Suprapubic skin (tissue), 4 donors: Measurements from ENCODE around the gene OVAAL. TPM values are rescaled to one million over a fixed set of nuclear protein-coding genes. Genes with fewer than 3 reads are reported as not detected.
"Not testable (repeated sequence)": the region's sequence is repeated elsewhere in the genome, so short reads cannot be mapped to it uniquely, and the experiment has no call there.

Experiments
- DNase-seq, 2 donors: peaks; one replicate each; pipeline ENCODE4 v3.0.0-alpha.2; 2019; ENCODE audit warnings: low spot score in 2 of 2
- H3K27ac ChIP-seq: fragments of 200-600 bp; sonication (generic); one replicate; pipeline ENCODE4 v1.5.1; 2019
- H3K27me3 ChIP-seq: fragments of 200-600 bp; sonication (generic); one replicate; pipeline ENCODE4 v1.5.1; 2019
- H3K36me3 ChIP-seq: fragments of 200-600 bp; sonication (generic); one replicate; pipeline ENCODE4 v1.5.1; 2019
- H3K4me1 ChIP-seq: fragments of 200-600 bp; sonication (generic); one replicate; pipeline ENCODE4 v1.5.1; 2019
- H3K4me3 ChIP-seq: fragments of 200-600 bp; sonication (generic); one replicate; pipeline ENCODE4 v1.5.1; 2019; ENCODE audit warnings: mild to moderate bottlenecking
- H3K9me3 ChIP-seq: fragments of 200-600 bp; sonication (generic); one replicate; pipeline ENCODE4 v1.5.1; 2019
- EP300 ChIP-seq: sonication (generic); formaldehyde crosslinking; IDR thresholded peaks from one replicate; pipeline ENCODE4 v1.6.1; 2017; ENCODE audit warnings: antibody characterized with exemption
- POLR2A ChIP-seq, 2 donors: fragments of 450-650 bp; IDR thresholded peaks; one replicate each; pipeline ENCODE4 v1.6.1; 2017; ENCODE audit warnings: antibody characterized with exemption in 2 of 2, mild to moderate bottlenecking in 2 of 2, moderate library complexity in 2 of 2
- POLR2AphosphoS5 ChIP-seq, 3 donors: sonication (generic); formaldehyde crosslinking; IDR thresholded peaks; one replicate each; pipeline ENCODE4 v1.6.1; 2017; ENCODE audit warnings: antibody characterized with exemption in 3 of 3
- WGBS: methylation state at CpG from one replicate; pipeline ENCODE4 v1.1.5; 2018; 5-methylcytosine and 5-hydroxymethylcytosine counted together
- total RNA-seq, 4 donors: library from RNA; depleted of rRNA; stranded (reverse); fragments of >200 nt; gene quantifications; one replicate each; pipeline ENCODE4 v1.1.0, GENCODE V29; 2016
- TF ChIP-seq, protein P1 (sequence below), 2 donors: fragments of 200-600 bp in 1 of 2; fragments of 450-650 bp in 1 of 2; sonication (generic) in 1 of 2; IDR thresholded peaks; one replicate each; pipeline ENCODE4 v1.5.1; 2016 to 2019; ENCODE audit warnings: antibody characterized with exemption in 2 of 2, mild to moderate bottlenecking in 1 of 2, moderate library complexity in 1 of 2

OVAAL gene
- total RNA-seq, 4 donors from 2014 or later, result not detected

DNA sequence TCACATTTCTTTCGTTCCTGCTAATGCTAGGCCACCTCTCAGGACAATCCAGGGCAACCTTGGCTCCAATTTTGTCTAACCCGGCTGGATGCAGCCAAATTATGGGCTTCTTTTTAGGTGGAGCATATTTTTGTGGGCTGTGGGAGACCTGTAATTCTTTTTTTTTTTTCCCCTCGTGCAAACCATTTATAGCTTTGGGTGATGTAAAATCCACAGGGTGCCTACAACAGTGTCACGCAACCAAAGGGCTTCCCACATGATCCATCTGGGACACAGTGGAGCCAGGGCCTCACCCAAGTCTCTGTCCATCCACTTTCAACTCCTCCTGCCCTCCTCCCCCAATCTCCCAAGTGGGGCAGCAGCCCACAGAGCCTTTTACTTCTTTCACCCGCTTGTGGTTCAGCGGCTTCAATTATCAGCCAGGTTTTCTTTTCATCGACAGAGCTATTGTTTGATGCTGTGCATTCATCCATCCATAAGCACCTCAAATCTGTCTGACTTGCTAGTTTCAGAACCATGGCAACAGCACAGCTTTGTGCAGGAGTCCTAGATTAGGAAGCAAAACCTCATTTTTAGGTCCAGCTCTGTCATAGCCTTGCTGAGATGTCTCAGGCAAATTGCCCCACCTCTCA lies 10.0 kb upstream of the OVAAL start:
- no peak for DNase-seq
- Histone ChIP-seq H3K9me3 (no peaks in the 10 kb centered on the region), H3K4me3 (no peak overlapping the region), H3K4me1 (no peaks in the 10 kb centered on the region), H3K27me3 (no peaks in the 10 kb centered on the region), H3K36me3 (no peaks in the 10 kb centered on the region), H3K27ac (no peak overlapping the region)
- WGBS, result 90% methylated on average over 7 of the region's 7 CpGs
- TF ChIP-seq EP300, result no peak
- TF ChIP-seq POLR2A (IDR thresholded peaks at IDR 0.05), result no peak
- TF ChIP-seq, protein P1, sequence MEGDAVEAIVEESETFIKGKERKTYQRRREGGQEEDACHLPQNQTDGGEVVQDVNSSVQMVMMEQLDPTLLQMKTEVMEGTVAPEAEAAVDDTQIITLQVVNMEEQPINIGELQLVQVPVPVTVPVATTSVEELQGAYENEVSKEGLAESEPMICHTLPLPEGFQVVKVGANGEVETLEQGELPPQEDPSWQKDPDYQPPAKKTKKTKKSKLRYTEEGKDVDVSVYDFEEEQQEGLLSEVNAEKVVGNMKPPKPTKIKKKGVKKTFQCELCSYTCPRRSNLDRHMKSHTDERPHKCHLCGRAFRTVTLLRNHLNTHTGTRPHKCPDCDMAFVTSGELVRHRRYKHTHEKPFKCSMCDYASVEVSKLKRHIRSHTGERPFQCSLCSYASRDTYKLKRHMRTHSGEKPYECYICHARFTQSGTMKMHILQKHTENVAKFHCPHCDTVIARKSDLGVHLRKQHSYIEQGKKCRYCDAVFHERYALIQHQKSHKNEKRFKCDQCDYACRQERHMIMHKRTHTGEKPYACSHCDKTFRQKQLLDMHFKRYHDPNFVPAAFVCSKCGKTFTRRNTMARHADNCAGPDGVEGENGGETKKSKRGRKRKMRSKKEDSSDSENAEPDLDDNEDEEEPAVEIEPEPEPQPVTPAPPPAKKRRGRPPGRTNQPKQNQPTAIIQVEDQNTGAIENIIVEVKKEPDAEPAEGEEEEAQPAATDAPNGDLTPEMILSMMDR (IDR thresholded peaks at IDR 0.05), result no peak
- TF ChIP-seq POLR2AphosphoS5 (IDR thresholded peaks at IDR 0.05), result no peak

DNA sequence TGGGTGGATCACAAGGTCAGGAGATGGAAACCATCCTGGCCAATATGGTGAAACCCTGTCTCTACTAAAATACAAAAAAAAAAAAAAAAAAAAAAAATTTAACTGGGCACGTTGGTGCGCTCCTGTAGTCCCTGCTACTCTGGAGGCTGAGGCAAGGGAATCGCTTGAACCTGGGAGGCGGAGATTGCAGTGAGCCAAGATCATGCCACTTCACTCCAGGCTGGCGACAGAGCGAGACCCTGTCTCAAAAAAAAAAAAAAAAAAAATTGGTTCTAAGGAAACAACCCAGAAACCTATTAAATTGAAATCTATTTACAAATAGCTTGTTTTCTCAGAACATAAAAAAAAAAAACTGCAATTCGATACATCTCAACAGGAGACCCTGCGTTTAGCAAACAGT lies 9.0 kb upstream of the OVAAL start:
- DNase-seq, H3K36me3 ChIP-seq, H3K9me3 ChIP-seq, H3K4me3 ChIP-seq, H3K27ac ChIP-seq, H3K4me1 ChIP-seq, H3K27me3 ChIP-seq: not testable (repeated sequence)
- 91% methylated on average over 8 of the region's 8 CpGs for WGBS

DNA sequence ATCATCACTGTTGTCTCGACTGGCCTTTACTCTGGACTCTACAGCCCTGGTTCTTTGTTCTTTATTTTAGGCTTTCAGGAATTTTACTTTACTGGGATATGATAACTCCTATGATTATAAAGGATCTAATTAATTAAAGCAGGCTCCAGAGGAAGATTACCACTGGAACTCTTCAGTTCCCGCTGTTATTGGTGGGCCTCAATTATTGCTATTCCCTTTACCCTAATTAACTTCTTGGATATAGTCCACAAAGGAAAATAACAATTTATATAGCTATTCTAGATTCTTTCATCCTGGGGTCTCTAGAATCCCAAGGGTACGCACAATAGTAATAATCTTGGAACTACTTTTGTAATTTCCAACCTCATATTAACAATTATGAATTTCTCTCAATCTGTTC lies 8.5 kb upstream of the OVAAL start:
- H3K4me3 ChIP-seq, result no peak overlapping the region
- TF ChIP-seq, protein P1 (IDR thresholded peaks at IDR 0.05), result no peak
- TF ChIP-seq EP300, result no peak
- TF ChIP-seq POLR2A (IDR thresholded peaks at IDR 0.05), result no peak
- no peak for TF ChIP-seq POLR2AphosphoS5 (IDR thresholded peaks at IDR 0.05)
- H3K27ac ChIP-seq, result no peak overlapping the region
- no peak for DNase-seq
- H3K9me3 ChIP-seq, result no peaks in the 10 kb centered on the region
- H3K36me3 ChIP-seq, result no peaks in the 10 kb centered on the region
- WGBS, result 74% methylated on average over 3 of the region's 3 CpGs
- H3K4me1 ChIP-seq, result no peaks in the 10 kb centered on the region
- H3K27me3 ChIP-seq, result no peaks in the 10 kb centered on the region

DNA sequence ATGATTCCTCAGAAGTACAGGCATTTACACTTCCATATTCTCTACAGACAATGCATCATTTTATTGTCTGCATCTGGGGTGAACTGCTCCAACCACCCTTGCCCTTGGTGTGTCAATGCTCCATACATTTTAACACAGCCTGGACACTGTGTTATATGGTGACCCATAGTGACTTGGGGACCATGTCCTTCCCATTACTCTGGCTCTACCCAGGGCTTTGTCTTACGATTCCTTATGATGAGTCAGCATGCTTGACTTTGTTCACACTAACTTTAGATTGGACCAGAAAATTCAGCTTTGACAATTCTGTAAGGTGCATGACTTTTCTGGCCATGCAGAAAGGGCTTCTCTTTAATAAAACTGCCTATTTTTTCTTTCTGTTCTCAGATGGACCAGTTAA lies 6.8 kb upstream of the OVAAL start:
- WGBS, result 65% methylated on average over 1 of the region's 1 CpG
- H3K36me3 ChIP-seq, result no peaks in the 10 kb centered on the region
- no peaks in the 10 kb centered on the region for H3K4me1 ChIP-seq
- no peak overlapping the region for H3K27ac ChIP-seq
- no peak overlapping the region for H3K4me3 ChIP-seq
- H3K27me3 ChIP-seq, result no peaks in the 10 kb centered on the region
- H3K9me3 ChIP-seq, result no peaks in the 10 kb centered on the region
- DNase-seq, result no peak
- TF ChIP-seq, protein P1 (IDR thresholded peaks at IDR 0.05), result no peak
- no peak for TF ChIP-seq EP300
- TF ChIP-seq POLR2AphosphoS5 (IDR thresholded peaks at IDR 0.05), result no peak
- TF ChIP-seq POLR2A (IDR thresholded peaks at IDR 0.05), result no peak

DNA sequence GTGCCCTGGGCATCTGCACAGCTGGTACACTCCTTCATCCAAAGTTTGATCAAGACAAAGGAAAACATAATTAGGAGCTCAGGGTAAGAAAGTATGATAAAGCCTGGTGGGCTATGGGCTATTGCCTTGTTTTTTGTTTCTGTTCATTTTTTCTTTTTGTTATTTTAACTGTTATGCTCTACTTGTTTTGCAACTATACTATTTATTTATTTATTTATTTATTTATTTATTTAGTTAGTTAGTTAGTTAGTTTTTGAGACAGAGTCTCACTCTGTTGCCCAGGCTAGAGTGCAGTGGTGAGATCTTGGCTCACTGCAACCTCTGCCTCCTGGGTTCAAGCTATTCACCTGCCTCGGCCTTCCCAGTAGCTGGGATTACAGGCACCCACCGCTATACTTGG lies 5.7 kb upstream of the OVAAL start:
- H3K27me3 ChIP-seq, H3K27ac ChIP-seq, DNase-seq, H3K36me3 ChIP-seq, H3K4me3 ChIP-seq, H3K4me1 ChIP-seq, H3K9me3 ChIP-seq: not testable (repeated sequence)
- 100% methylated on average over 2 of the region's 2 CpGs for WGBS

DNA sequence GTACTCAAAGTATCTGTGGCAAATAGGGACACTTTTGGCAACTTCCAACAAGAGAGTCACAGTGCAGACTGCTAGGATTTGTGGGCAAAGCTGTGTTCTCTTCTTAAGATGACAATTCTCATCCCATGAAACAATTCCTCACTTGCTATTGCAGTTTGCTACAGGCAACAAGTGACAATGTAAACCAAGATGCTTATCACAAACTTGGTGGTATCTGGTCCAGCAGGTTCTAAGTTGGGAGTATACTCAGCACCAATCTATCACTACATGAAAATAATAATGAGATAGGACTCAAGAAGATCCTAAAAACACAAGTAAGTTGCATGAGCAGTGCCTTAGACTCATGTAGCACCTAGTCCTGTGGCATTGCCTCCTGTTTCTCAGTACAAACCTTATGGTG lies 3.4 kb upstream of the OVAAL start:
- Histone ChIP-seq H3K27me3 (no peaks in the 10 kb centered on the region), H3K27ac (no peak overlapping the region), H3K4me3 (no peak overlapping the region), H3K9me3 (no peaks in the 10 kb centered on the region), H3K36me3 (no peaks in the 10 kb centered on the region), H3K4me1 (no peaks in the 10 kb centered on the region)
- no peak for TF ChIP-seq EP300
- TF ChIP-seq POLR2AphosphoS5 (IDR thresholded peaks at IDR 0.05), result no peak
- TF ChIP-seq, protein P1 (IDR thresholded peaks at IDR 0.05), result no peak
- TF ChIP-seq POLR2A (IDR thresholded peaks at IDR 0.05), result no peak
- DNase-seq, result no peak
